Stimulated activated memory B cell treated with anti-CD40 and anti-IgM and Interleukin-4, amounts not matched to agents 10 μg/mL and 1 μg/mL and 100 μg/mL, for 72 hours (primary cell): ENCODE measurements around the gene RAI14.
"Not testable (repeated sequence)": the region's sequence is repeated elsewhere in the genome, so short reads cannot be mapped to it uniquely, and the experiment has no call there.

Source experiments
- ATAC-seq: fragments of 150-1000 bp; cut with Tn5 transposase; 2 replicates; pipeline ENCODE4 v1.10.0; 2021
- H3K27ac Mint-ChIP-seq: one replicate; pipeline ENCODE4 v1.8.0; 2022; ENCODE audit warnings: mild to moderate bottlenecking, mixed read lengths
- H3K27me3 Mint-ChIP-seq: one replicate; pipeline ENCODE4 v1.8.0; 2022; ENCODE audit warnings: mixed read lengths
- H3K36me3 Mint-ChIP-seq: one replicate; pipeline ENCODE4 v1.8.0; 2022; ENCODE audit warnings: mixed read lengths
- H3K4me1 Mint-ChIP-seq: one replicate; pipeline ENCODE4 v1.8.0; 2022; ENCODE audit warnings: mixed read lengths
- H3K4me3 Mint-ChIP-seq: one replicate; pipeline ENCODE4 v1.8.0; 2022; ENCODE audit warnings: mild to moderate bottlenecking, moderate library complexity, mixed read lengths
- H3K9me3 Mint-ChIP-seq: one replicate; pipeline ENCODE4 v1.8.0; 2022; ENCODE audit warnings: mixed read lengths

Gene RAI14

DNA sequence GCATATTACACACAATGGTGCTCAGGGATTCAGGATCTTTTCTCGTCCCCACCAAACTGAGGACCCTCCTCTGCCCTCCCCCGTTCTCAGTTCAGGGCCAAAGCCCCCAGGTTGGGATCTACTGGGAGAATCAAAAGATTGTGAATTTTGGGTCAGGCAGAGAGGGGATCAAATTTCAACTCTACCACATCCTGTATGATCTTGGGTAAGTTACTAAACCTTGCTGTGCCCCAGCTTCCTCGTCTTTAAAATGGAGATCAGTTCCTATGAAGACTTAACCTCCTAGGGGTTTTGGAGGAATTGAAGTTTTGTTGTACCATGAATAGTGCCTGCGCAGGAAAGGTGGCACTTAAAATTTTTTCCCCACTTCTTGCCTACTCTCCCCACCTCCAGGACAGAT lies 62.4 kb downstream of the RAI14 start:
- Mint-ChIP-seq H3K27me3 (peaks cover 8% of the 10 kb centered on the region), H3K9me3 (no peaks in the 10 kb centered on the region), H3K27ac (no peak overlapping the region), H3K4me1 (no peaks in the 10 kb centered on the region), H3K4me3 (no peak overlapping the region), H3K36me3 (no peaks in the 10 kb centered on the region)
- ATAC-seq = no peak

- no peaks in the 10 kb centered on the region for H3K4me1 Mint-ChIP-seq
- H3K9me3 Mint-ChIP-seq = no peaks in the 10 kb centered on the region
- no peaks in the 10 kb centered on the region for H3K36me3 Mint-ChIP-seq
- no peak overlapping the region for H3K27ac Mint-ChIP-seq
- no peak overlapping the region for H3K4me3 Mint-ChIP-seq
- ATAC-seq = no peak
- peaks cover 8% of the 10 kb centered on the region for H3K27me3 Mint-ChIP-seq
Measured at GRCh38 chr5:34719029-34719428, 62.9 kb downstream of the RAI14 start.

DNA sequence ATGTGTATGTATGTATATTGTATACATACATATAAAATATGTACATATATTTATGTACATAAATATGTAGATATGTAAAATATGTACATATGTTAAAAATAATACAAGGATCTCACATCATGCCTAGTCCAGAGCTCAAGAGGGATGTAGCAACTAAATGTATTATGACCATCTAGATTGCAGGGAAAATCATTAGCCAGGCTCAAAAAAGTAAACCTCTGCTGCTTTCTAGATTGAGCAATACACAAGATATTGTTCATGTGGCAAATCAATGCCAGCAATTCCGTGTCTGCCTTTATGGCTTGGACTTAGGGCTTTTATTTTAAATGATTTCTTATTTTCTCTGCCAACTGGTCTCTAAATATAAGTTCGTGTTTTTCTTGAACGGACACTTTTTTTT lies 65.2 kb downstream of the RAI14 start:
- Mint-ChIP-seq H3K36me3 (no peaks in the 10 kb centered on the region), H3K4me3 (no peak overlapping the region), H3K27ac (no peak overlapping the region), H3K9me3 (peaks cover 3% of the 10 kb centered on the region), H3K4me1 (no peaks in the 10 kb centered on the region), H3K27me3 (peaks cover 8% of the 10 kb centered on the region)
- no peak for ATAC-seq

- H3K27ac Mint-ChIP-seq = no peak overlapping the region
- no peak for ATAC-seq
- H3K27me3 Mint-ChIP-seq = peaks cover 8% of the 10 kb centered on the region
Measured at GRCh38 chr5:34722183-34722582, 66.1 kb downstream of the RAI14 start.

GRCh38 chr5:34724741-34725140 lies 68.6 kb downstream of the RAI14 start:
- no peak overlapping the region for H3K27ac Mint-ChIP-seq
- no peaks in the 10 kb centered on the region for H3K4me1 Mint-ChIP-seq
- H3K9me3 Mint-ChIP-seq = peaks cover 11% of the 10 kb centered on the region
- H3K4me3 Mint-ChIP-seq = no peak overlapping the region
- no peaks in the 10 kb centered on the region for H3K36me3 Mint-ChIP-seq
- ATAC-seq = no peak
- no peaks in the 10 kb centered on the region for H3K27me3 Mint-ChIP-seq

More at GRCh38 chr5:34722183-34722582, 66.1 kb downstream of the RAI14 start:
- H3K4me1 Mint-ChIP-seq = no peaks in the 10 kb centered on the region
- no peak overlapping the region for H3K4me3 Mint-ChIP-seq
- H3K9me3 Mint-ChIP-seq = peaks cover 8% of the 10 kb centered on the region
- H3K36me3 Mint-ChIP-seq = no peaks in the 10 kb centered on the region

DNA sequence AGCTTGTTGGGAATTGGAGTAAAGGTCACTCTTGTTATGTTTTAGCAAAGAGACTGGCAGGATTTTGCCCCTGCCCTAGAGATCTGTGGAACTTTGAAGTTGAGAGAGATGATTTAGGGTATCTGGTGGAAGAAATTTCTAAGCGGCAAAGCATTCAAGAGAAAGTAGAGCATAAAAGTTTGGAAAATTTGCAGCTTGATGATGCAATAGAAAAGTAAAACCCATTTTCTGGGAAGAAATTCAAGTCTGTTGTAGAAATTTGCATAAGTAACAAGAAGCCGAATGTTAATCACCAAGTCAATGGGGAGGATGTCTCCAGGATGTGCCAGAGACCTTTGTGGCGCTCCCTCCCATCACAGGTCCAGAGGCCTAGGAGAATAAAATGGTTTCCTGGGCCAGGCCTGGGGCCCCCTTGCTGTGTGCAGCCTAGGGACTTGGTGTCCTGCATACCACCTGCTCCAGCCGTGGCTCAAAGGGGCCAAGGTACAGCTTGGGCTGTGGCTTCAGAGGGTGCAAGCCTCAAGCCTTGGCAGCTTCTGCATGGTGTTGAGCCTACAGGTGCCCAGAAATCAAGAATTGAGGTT lies 71.1 kb downstream of the RAI14 start:
- not testable (repeated sequence) for H3K36me3 Mint-ChIP-seq, H3K27me3 Mint-ChIP-seq, H3K4me1 Mint-ChIP-seq, ATAC-seq, H3K4me3 Mint-ChIP-seq, H3K27ac Mint-ChIP-seq
- peaks cover 11% of the 10 kb centered on the region for H3K9me3 Mint-ChIP-seq

DNA sequence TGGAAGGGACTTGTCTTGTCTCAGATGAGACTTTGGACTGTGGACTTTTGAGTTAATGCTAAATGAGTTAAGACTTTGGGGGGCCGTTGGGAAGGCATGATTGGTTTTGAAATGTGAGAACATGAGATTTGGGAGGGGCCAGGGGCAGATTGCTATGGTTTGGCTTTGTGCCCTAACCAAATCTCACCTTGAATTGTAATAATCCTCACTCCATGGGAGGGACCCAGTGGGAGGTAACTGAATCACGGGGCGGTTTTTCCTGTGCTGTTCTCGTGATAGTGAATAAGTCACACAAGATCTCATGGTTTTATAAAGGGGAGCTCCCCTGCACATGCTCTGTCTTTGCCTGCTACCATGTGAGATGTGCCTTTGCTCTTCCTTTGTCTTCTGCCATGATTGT lies 72.1 kb downstream of the RAI14 start:
- Mint-ChIP-seq H3K4me1 (no peaks in the 10 kb centered on the region), H3K27ac (no peak overlapping the region), H3K4me3 (no peak overlapping the region), H3K36me3 (no peaks in the 10 kb centered on the region), H3K9me3 (peaks cover 11% of the 10 kb centered on the region), H3K27me3 (no peaks in the 10 kb centered on the region)
- no peak for ATAC-seq

DNA sequence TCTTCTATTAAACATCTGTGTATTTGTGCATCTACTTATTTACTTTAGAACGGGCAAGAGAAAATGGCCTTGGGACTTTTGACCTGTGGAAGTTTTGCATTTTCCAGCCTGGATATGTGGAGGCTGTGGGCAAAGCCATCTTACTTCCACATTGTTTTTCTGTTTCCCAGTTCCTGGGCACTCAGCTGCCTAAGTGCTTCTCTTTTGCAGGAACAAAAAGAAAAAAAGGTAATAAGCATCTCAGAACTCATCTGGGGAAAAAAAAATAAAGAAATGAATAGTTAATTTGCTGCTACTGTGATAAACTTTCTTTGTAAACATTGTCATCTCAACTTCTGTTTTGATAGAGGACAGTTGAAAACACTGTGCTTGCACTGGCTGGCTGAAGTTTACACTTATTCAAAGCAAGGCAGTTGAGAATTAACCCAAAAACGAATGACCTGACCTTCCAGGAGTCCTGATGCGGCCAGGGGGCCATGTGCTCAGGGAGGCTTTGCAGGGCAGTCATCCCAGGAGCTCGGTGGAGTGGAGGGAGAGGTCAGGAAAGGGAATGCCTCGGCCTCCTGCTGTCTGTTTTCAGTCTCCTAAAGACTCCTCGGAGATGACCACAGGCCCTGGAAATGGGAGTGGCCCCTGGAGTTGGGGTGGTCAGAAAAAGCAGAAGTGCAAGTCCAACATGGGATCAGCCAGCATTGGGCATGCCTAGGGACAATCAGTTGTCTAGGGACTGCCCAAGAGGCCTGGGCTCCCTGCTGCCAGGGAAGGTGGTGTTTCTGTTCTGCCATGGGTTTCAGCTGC lies 75.5 kb downstream of the RAI14 start:
- H3K9me3 Mint-ChIP-seq = peaks cover 8% of the 10 kb centered on the region
- no peaks in the 10 kb centered on the region for H3K36me3 Mint-ChIP-seq
- peaks cover 8% of the 10 kb centered on the region for H3K27me3 Mint-ChIP-seq
- H3K4me3 Mint-ChIP-seq = no peak overlapping the region
- ATAC-seq = no peak
- H3K27ac Mint-ChIP-seq = no peak overlapping the region
- H3K4me1 Mint-ChIP-seq = no peaks in the 10 kb centered on the region

GRCh38 chr5:34734326-34734725 lies 78.2 kb downstream of the RAI14 start:
- no peak for ATAC-seq
- Mint-ChIP-seq H3K36me3 (no peaks in the 10 kb centered on the region), H3K4me3 (no peak overlapping the region), H3K27ac (no peak overlapping the region), H3K27me3 (peaks cover 8% of the 10 kb centered on the region), H3K4me1 (no peaks in the 10 kb centered on the region), H3K9me3 (no peaks in the 10 kb centered on the region)

DNA sequence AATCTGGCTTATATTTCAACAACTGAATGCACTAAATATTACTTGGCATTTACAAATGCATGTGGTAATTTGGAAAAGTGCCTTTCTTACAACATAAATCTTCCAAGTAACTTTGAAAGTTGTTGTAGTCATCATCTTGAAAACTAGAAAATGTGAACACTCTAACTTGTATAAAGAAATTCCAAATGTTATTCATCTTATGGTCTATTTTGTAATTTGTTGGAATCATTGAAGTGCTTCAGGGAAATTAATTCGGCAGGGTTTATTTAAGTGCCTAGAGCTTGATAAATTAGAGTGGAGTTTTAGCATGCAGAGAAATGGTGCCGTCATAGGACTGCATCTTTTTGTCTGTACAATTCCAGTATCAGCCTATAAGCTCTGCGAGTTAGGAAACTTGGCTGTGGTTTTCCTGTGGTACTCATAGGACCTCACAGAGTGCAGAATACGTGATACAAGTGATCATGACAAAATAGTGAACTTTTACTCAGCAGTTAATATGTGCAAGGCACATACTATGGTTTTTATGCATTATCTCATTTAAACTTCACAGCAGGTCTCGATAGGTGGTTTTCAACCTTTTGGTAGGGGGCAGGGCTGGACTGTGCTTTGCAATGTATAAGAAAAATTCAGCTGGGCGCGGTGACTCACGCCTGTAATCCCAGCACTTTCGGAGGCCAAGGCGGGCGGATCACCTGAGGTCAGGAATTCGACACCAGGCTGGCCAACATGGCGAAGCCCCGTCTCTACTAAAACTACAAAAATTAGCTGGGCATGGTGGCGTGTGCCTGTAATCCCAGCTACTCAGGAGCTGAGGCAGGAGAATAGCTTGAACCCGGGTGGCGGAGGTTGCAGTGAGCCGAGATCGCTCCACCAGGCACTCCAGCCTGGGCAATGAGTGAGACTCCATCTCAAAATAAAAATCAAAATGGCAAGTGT lies 79.6 kb downstream of the RAI14 start:
- no peaks in the 10 kb centered on the region for H3K9me3 Mint-ChIP-seq
- peaks cover 8% of the 10 kb centered on the region for H3K27me3 Mint-ChIP-seq
- no peaks in the 10 kb centered on the region for H3K36me3 Mint-ChIP-seq
- no peaks in the 10 kb centered on the region for H3K4me1 Mint-ChIP-seq
- ATAC-seq = no peak
- H3K27ac Mint-ChIP-seq = no peak overlapping the region
- no peak overlapping the region for H3K4me3 Mint-ChIP-seq

DNA sequence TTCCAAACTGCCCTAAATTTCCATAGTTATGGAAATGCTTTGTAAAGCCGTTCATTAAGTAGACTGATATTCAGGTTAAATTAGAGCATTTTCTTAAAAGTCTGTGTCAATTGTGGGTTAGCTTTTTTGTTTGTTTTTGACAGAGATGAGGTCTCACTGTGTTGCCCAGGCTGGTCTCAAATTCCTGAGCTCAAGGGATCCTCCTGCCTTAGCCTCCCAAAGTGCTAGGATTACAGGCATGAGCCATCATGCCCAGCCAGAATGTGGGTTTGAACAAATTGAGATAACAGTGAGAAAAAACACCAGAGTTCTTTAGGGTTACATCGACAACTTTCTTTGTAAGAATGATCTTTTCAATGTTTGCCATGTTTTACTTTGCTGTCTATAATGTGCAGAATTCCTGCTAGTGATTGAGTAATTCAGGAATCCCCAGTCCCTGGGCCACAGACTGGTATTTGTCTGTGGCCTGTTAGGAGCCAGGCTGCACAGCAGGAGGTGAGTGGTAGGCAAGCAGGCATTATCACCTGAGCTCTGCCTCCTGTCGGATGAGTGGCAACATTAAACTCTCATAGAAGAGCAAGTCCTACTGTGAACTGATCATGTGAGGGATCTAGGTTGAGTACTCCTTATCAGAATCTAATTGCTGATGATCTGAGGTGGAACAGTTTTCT lies 80.5 kb downstream of the RAI14 start:
- Mint-ChIP-seq H3K4me3 (no peak overlapping the region), H3K36me3 (no peaks in the 10 kb centered on the region), H3K27ac (no peak overlapping the region), H3K9me3 (no peaks in the 10 kb centered on the region), H3K27me3 (peaks cover 8% of the 10 kb centered on the region), H3K4me1 (no peaks in the 10 kb centered on the region)
- ATAC-seq = no peak

- Mint-ChIP-seq H3K4me3 (no peak overlapping the region), H3K4me1 (no peaks in the 10 kb centered on the region), H3K27me3 (peaks cover 8% of the 10 kb centered on the region), H3K9me3 (no peaks in the 10 kb centered on the region), H3K27ac (no peak overlapping the region), H3K36me3 (no peaks in the 10 kb centered on the region)
- ATAC-seq = no peak
Measured at GRCh38 chr5:34737731-34738130, 81.6 kb downstream of the RAI14 start.

DNA sequence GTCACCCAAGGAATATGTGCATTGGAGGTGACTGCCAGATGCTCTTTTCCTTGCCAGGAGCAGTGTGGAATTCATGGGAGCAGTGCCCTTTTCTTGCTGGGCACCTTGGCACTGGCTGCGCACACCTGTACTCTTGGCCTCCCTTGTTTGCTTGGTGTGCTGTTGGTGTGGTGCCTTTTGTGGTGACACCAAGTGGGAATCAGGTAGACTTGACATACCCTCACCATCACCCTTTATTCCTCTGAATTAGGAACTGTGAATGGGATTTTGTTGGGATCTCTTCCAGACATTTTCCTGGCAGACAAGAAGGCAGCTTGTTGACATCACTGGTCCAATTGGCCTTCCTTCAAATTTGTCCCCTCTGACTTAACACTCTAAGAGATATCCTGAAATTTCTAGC lies 82.3 kb downstream of the RAI14 start:
- no peak for ATAC-seq
- H3K4me3 Mint-ChIP-seq = no peak overlapping the region
- H3K27me3 Mint-ChIP-seq = peaks cover 8% of the 10 kb centered on the region
- H3K9me3 Mint-ChIP-seq = no peaks in the 10 kb centered on the region
- no peak overlapping the region for H3K27ac Mint-ChIP-seq
- no peaks in the 10 kb centered on the region for H3K36me3 Mint-ChIP-seq
- no peaks in the 10 kb centered on the region for H3K4me1 Mint-ChIP-seq

- Mint-ChIP-seq H3K27ac (no peak overlapping the region), H3K9me3 (no peaks in the 10 kb centered on the region), H3K36me3 (no peaks in the 10 kb centered on the region), H3K4me3 (no peak overlapping the region), H3K27me3 (no peaks in the 10 kb centered on the region), H3K4me1 (no peaks in the 10 kb centered on the region)
- ATAC-seq = no peak
Measured at GRCh38 chr5:34740389-34740806, 84.3 kb downstream of the RAI14 start.

- no peak overlapping the region for H3K27ac Mint-ChIP-seq
Measured at GRCh38 chr5:34742061-34742460, 85.9 kb downstream of the RAI14 start.

More at GRCh38 chr5:34742061-34742460, 85.9 kb downstream of the RAI14 start:
- no peaks in the 10 kb centered on the region for H3K4me1 Mint-ChIP-seq
- no peaks in the 10 kb centered on the region for H3K9me3 Mint-ChIP-seq
- H3K36me3 Mint-ChIP-seq = no peaks in the 10 kb centered on the region
- H3K27me3 Mint-ChIP-seq = no peaks in the 10 kb centered on the region
- H3K4me3 Mint-ChIP-seq = no peak overlapping the region
- ATAC-seq = no peak
